Upper lobe of left lung (tissue), 6 donors: ENCODE results near the gene PPM1A. TPM values are rescaled to one million over a fixed set of nuclear protein-coding genes. Genes with fewer than 3 reads are reported as not detected.
A peak's percentile ranks its signal among the peaks of the same experiment; 100 is the strongest.

Source experiments
- ATAC-seq, 2 donors: fragments of 200-7000 bp; cut with Tn5 transposase; one replicate each; pipeline ENCODE4 v1.9.1; 2022; ENCODE audit warnings: mild to moderate bottlenecking in 2 of 2, moderate library complexity in 2 of 2; ENCODE audit not compliant: low FRiP score in 2 of 2
- DNase-seq, 2 donors: peaks; one replicate each; pipeline ENCODE4 v3.0.0-alpha.2; 2019 to 2020
- H3K27ac ChIP-seq, 4 donors: fragments of 200-600 bp; sonication (generic); one replicate each; pipeline ENCODE4 v1.5.1; 2016 to 2019
- H3K27me3 ChIP-seq, 4 donors: fragments of 200-600 bp; sonication (generic); one replicate each; pipeline ENCODE4 v1.5.1; 2017 to 2019
- H3K36me3 ChIP-seq, 4 donors: fragments of 200-600 bp; sonication (generic); one replicate each; pipeline ENCODE4 v1.5.1; 2016 to 2019
- H3K4me1 ChIP-seq, 4 donors: fragments of 200-600 bp; sonication (generic); one replicate each; pipeline ENCODE4 v1.5.1; 2018 to 2019
- H3K4me3 ChIP-seq, 4 donors: fragments of 200-600 bp; sonication (generic); one replicate each; pipeline ENCODE4 v1.5.1; 2017 to 2019; ENCODE audit warnings: mild to moderate bottlenecking in 2 of 4, moderate library complexity in 1 of 4
- H3K9me3 ChIP-seq, 4 donors: fragments of 200-600 bp; sonication (generic); one replicate each; pipeline ENCODE4 v1.5.1; 2018 to 2019
- CTCF ChIP-seq, 6 experiments: fragments of 450-650 bp in 4 of 6; fragments of 200-600 bp in 2 of 6; sonication (generic) in 2 of 6; IDR thresholded peaks; one replicate each; pipeline ENCODE4 v1.5.1; 2016 to 2019; ENCODE audit warnings: antibody characterized with exemption in 6 of 6
- EP300 ChIP-seq, 4 donors: sonication (generic); formaldehyde crosslinking; IDR thresholded peaks; one replicate each; pipeline ENCODE4 v1.5.1; 2017; ENCODE audit warnings: antibody characterized with exemption in 4 of 4, control low read depth in 2 of 4
- POLR2A ChIP-seq, 4 donors: fragments of 450-650 bp; IDR thresholded peaks; one replicate each; pipeline ENCODE4 v1.5.1; 2016 to 2017; ENCODE audit warnings: antibody characterized with exemption in 4 of 4, mild to moderate bottlenecking in 2 of 4
- POLR2AphosphoS5 ChIP-seq, 2 donors: sonication (generic); formaldehyde crosslinking; IDR thresholded peaks; one replicate each; pipeline ENCODE4 v1.5.1; 2017; ENCODE audit warnings: antibody characterized with exemption in 2 of 2
- WGBS, 2 donors: methylation state at CpG; one replicate each; pipeline ENCODE4 v1.1.5; 2017 to 2018; 5-methylcytosine and 5-hydroxymethylcytosine counted together
- total RNA-seq, 6 donors: library from RNA; depleted of rRNA in 4 of 6; stranded (reverse); fragments of >200 nt in 4 of 6; gene quantifications; one replicate each; pipeline versions ENCODE4 v1.1.0 to v1.2.1, GENCODE V29; 2016 to 2021
- donor health status: DM: no; HTN: no; CAD: no; lungs with moderate emphysema.
- donor health status: DM: no; HTN: yes; CAD: no; lungs with severe emphysema.

PPM1A gene
- total RNA-seq, 6 donors from 2014 or later, result 20.5 to 71.8 (median 43.7) TPM

DNA sequence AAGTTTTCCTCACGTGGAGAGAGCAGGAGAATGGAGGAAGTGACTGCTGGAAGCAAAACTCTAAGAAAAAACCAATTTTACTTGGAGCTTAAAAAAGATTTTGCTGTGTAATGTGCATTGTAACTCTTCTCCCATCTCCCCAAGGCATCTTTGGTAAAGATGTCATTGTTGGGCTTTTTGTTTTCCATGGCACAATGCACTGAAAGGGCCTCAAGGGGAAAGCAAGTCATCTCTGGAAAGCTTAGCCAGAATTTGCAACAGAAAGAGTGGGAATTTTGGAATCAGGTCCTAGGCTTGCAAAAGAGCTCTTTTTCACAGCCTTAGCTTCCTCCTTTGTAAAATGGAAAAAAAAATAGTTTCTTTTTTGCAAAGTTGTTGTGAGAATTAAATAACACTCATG, 7.9 kb upstream of the PPM1A start:
- no peaks in the 10 kb centered on the region for H3K4me1 ChIP-seq
- H3K27ac ChIP-seq, result no peak overlapping the region
- H3K9me3 ChIP-seq, result no peaks in the 10 kb centered on the region
- no peaks in the 10 kb centered on the region for H3K27me3 ChIP-seq
- ATAC-seq (no peak), DNase-seq (no peak)
- H3K4me3 ChIP-seq, result no peak overlapping the region
- TF ChIP-seq POLR2A (IDR thresholded peaks at IDR 0.05), result no peak
- no peak for TF ChIP-seq EP300 (IDR thresholded peaks at IDR 0.05)
- no peak for TF ChIP-seq CTCF (IDR thresholded peaks at IDR 0.05)
- TF ChIP-seq POLR2AphosphoS5 (IDR thresholded peaks at IDR 0.05), result no peak
- H3K36me3 ChIP-seq, result no peaks in the 10 kb centered on the region
- 28 to 59% methylated on average over 1 of the region's 1 CpG for WGBS, 2 donors

DNA sequence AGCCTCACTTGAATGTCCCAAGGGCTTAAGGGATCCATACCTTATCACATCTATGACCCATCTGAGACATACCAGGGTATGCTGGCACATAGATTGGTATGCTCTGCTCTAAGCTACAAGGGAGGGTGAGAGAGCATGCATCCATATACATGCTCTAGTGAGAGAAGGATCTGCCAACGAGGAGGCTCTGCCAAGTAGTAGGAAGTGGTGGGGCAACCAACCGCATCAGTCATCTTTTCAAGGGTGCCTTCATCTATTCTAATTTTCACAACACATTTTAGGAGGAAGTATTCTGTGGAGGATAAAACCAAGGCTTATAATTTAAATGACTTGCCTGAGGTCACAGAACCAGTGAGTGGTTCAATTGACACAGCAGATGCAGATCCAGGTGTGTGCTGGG, 6.6 kb upstream of the PPM1A start:
- H3K4me1 ChIP-seq, result no peaks in the 10 kb centered on the region
- H3K27me3 ChIP-seq, result no peaks in the 10 kb centered on the region
- H3K4me3 ChIP-seq, result no peak overlapping the region
- ATAC-seq (no peak), DNase-seq (no peak)
- WGBS, 2 donors, result 55 to 81% methylated on average over 2 of the region's 2 CpGs
- H3K27ac ChIP-seq, result no peak overlapping the region
- TF ChIP-seq POLR2AphosphoS5 (IDR thresholded peaks at IDR 0.05) (no peak), CTCF (IDR thresholded peaks at IDR 0.05) (no peak), POLR2A (IDR thresholded peaks at IDR 0.05) (no peak), EP300 (IDR thresholded peaks at IDR 0.05) (no peak)
- no peaks in the 10 kb centered on the region for H3K36me3 ChIP-seq
- no peaks in the 10 kb centered on the region for H3K9me3 ChIP-seq

- TF ChIP-seq POLR2AphosphoS5 (IDR thresholded peaks at IDR 0.05) (no peak), EP300 (IDR thresholded peaks at IDR 0.05) (no peak)
- no peaks in the 10 kb centered on the region for H3K27me3 ChIP-seq
- no peaks in the 10 kb centered on the region for H3K36me3 ChIP-seq
- no peaks in the 10 kb centered on the region for H3K9me3 ChIP-seq
- no peak overlapping the region for H3K27ac ChIP-seq
- no peak overlapping the region for H3K4me3 ChIP-seq
- no peak for DNase-seq
- peaks cover 0 to 5% (median 2%) of the 10 kb centered on the region in 4 donors for H3K4me1 ChIP-seq
- WGBS, 2 donors, result 74 to 86% methylated on average over 1 to 2 of the region's 2 CpGs
- no peak for ATAC-seq
These were observed 3.4 kb upstream of the PPM1A start for GRCh38 chr14:60245380-60246177.

DNA sequence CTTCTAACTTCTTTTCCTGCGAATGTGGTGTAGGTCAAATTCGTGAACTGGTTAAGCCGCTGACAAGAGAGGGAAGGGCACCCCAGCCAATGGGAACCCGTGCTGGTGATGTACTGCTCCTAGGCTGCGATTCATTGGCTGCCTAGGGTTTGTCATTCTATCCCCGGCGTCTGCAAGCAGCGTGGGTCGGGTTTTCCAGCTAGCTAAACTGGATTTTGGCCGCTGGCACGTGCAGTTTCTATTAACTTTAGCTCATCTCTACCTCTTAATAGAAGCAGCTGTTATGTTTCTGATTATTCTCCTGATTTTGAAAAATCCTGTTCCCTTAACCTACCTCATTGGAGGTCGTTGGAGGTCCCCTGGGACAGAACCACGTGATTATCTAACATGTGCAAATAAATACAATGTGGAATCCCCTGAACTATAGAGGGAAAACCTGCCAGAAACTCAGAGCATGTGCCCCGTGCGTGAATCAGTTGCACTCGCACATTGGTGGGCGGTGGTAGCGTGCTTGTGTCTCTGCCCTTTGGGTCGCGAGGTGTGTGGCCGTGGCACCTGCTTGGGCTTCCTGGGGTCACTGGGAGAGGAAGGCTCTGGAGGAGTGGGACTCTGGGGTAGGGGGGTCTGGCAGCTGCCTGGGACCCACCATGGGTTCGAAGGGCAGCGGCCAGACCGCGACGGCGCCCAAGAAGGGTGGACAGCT, 876 bp upstream of the PPM1A start:
- Histone ChIP-seq H3K36me3 (no peaks in the 10 kb centered on the region), H3K4me3 (peak overlapping the region; percentile 73 to 93 (median 79)), H3K27me3 (no peaks in the 10 kb centered on the region), H3K9me3 (no peaks in the 10 kb centered on the region), H3K27ac (peak overlapping the region; percentile 98 to 100 (median 99)), H3K4me1 (peaks cover 23 to 31% (median 26%) of the 10 kb centered on the region in 4 donors)
- 0% methylated on average over 15 to 27 of the region's 27 CpGs for WGBS, 2 donors
- peak; percentile 94 to 97 for ATAC-seq
- TF ChIP-seq POLR2AphosphoS5 (IDR thresholded peaks at IDR 0.05) (peak; percentile 32 to 77), POLR2A (IDR thresholded peaks at IDR 0.05) (peak in 2 of 4 donors; percentile 63 to 66), CTCF (IDR thresholded peaks at IDR 0.05) (no peak), EP300 (IDR thresholded peaks at IDR 0.05) (no peak)
- peak in 1 of 2 donors; percentile 98 for DNase-seq
